Duodenal mucosa (tissue), 2 donors: ENCODE measurements around the gene MIB1.
A peak's percentile ranks its signal among the peaks of the same experiment; 100 is the strongest.

Experiments
- H3K27ac ChIP-seq: one replicate; pipeline ENCODE4 v1.7.0; 2013; ENCODE audit warnings: low read depth, low read length
- H3K27me3 ChIP-seq, 2 donors: one replicate each; pipeline ENCODE4 v1.7.0; 2013; ENCODE audit warnings: low read length in 2 of 2, control low read depth in 1 of 2; ENCODE audit not compliant: insufficient read depth in 2 of 2, control insufficient read depth in 1 of 2
- H3K36me3 ChIP-seq, 2 donors: one replicate each; pipeline ENCODE4 v1.7.0; 2013; ENCODE audit warnings: low read length in 2 of 2, control low read depth in 1 of 2; ENCODE audit not compliant: insufficient read depth in 2 of 2, control insufficient read depth in 1 of 2
- H3K4me1 ChIP-seq, 2 donors: one replicate each; pipeline ENCODE4 v1.7.0; 2013; ENCODE audit warnings: low read length in 2 of 2, control low read depth in 1 of 2; ENCODE audit not compliant: insufficient read depth in 2 of 2, control insufficient read depth in 1 of 2
- H3K4me3 ChIP-seq, 2 donors: one replicate each; pipeline ENCODE4 v1.7.0; 2013; ENCODE audit warnings: low read length in 2 of 2, low read depth in 1 of 2
- H3K9ac ChIP-seq, 2 donors: one replicate each; pipeline ENCODE4 v1.7.0; 2013; ENCODE audit warnings: low read length in 2 of 2, low read depth in 1 of 2
- H3K9me3 ChIP-seq, 2 donors: one replicate each; pipeline ENCODE4 v1.7.0; 2013; ENCODE audit warnings: low read length in 2 of 2, control low read depth in 1 of 2; ENCODE audit not compliant: control insufficient read depth in 1 of 2

MIB1 gene

GRCh38 chr18:21742315-21742687 lies 1.7 kb downstream of the MIB1 start:
- H3K36me3 ChIP-seq, result no peaks in the 10 kb centered on the region
- H3K9ac ChIP-seq, result peak overlapping the region in 1 of 2 donors; percentile 88
- no peak overlapping the region for H3K27ac ChIP-seq
- peak overlapping the region; percentile 83 to 85 for H3K4me3 ChIP-seq
- no peaks in the 10 kb centered on the region for H3K27me3 ChIP-seq
- no peaks in the 10 kb centered on the region for H3K9me3 ChIP-seq
- peaks cover 2 to 14% of the 10 kb centered on the region in 2 donors for H3K4me1 ChIP-seq

GRCh38 chr18:21743166-21743832 lies 2.7 kb downstream of the MIB1 start:
- Histone ChIP-seq H3K27me3 (no peaks in the 10 kb centered on the region), H3K4me3 (no peak overlapping the region), H3K36me3 (no peaks in the 10 kb centered on the region), H3K9me3 (no peaks in the 10 kb centered on the region), H3K4me1 (peaks cover 10 to 15% of the 10 kb centered on the region in 2 donors), H3K9ac (no peak overlapping the region), H3K27ac (no peak overlapping the region)

GRCh38 chr18:21745231-21745630 lies 4.6 kb downstream of the MIB1 start:
- Histone ChIP-seq H3K9me3 (no peaks in the 10 kb centered on the region), H3K9ac (no peak overlapping the region), H3K36me3 (no peaks in the 10 kb centered on the region), H3K27ac (no peak overlapping the region), H3K4me1 (peaks cover 9 to 10% of the 10 kb centered on the region in 2 donors), H3K4me3 (no peak overlapping the region), H3K27me3 (no peaks in the 10 kb centered on the region)

- no peaks in the 10 kb centered on the region for H3K9me3 ChIP-seq
- H3K27me3 ChIP-seq, result no peaks in the 10 kb centered on the region
- H3K4me3 ChIP-seq, result no peak overlapping the region
- no peaks in the 10 kb centered on the region for H3K36me3 ChIP-seq
- no peak overlapping the region for H3K27ac ChIP-seq
- no peak overlapping the region for H3K9ac ChIP-seq
- H3K4me1 ChIP-seq, result peaks cover 13 to 15% of the 10 kb centered on the region in 2 donors
Observed at GRCh38 chr18:21747268-21747667, 6.7 kb downstream of the MIB1 start.

- H3K4me1 ChIP-seq, result peaks cover 13 to 15% of the 10 kb centered on the region in 2 donors
- no peak overlapping the region for H3K9ac ChIP-seq
- no peaks in the 10 kb centered on the region for H3K27me3 ChIP-seq
- no peak overlapping the region for H3K27ac ChIP-seq
- H3K36me3 ChIP-seq, result no peaks in the 10 kb centered on the region
- no peaks in the 10 kb centered on the region for H3K9me3 ChIP-seq
- no peak overlapping the region for H3K4me3 ChIP-seq
Observed at GRCh38 chr18:21747764-21748693, 7.4 kb downstream of the MIB1 start.

- H3K4me1 ChIP-seq, result peaks cover 0 to 7% of the 10 kb centered on the region in 2 donors
- no peaks in the 10 kb centered on the region for H3K36me3 ChIP-seq
- H3K27me3 ChIP-seq, result no peaks in the 10 kb centered on the region
Observed at GRCh38 chr18:21757833-21758232, 17.2 kb downstream of the MIB1 start.

GRCh38 chr18:21759836-21760235 lies 19.2 kb downstream of the MIB1 start:
- Histone ChIP-seq H3K27me3 (no peaks in the 10 kb centered on the region), H3K9ac (no peak overlapping the region), H3K9me3 (no peaks in the 10 kb centered on the region), H3K4me1 (peaks cover 0 to 7% of the 10 kb centered on the region in 2 donors), H3K4me3 (no peak overlapping the region), H3K27ac (no peak overlapping the region), H3K36me3 (no peaks in the 10 kb centered on the region)

More at GRCh38 chr18:21757833-21758232, 17.2 kb downstream of the MIB1 start:
- Histone ChIP-seq H3K9me3 (no peaks in the 10 kb centered on the region), H3K9ac (no peak overlapping the region), H3K4me3 (no peak overlapping the region), H3K27ac (no peak overlapping the region)

GRCh38 chr18:21760321-21760720 lies 19.7 kb downstream of the MIB1 start:
- H3K9me3 ChIP-seq, result no peaks in the 10 kb centered on the region
- no peak overlapping the region for H3K4me3 ChIP-seq
- H3K9ac ChIP-seq, result no peak overlapping the region
- H3K27ac ChIP-seq, result no peak overlapping the region
- H3K27me3 ChIP-seq, result no peaks in the 10 kb centered on the region
- peaks cover 0 to 7% of the 10 kb centered on the region in 2 donors for H3K4me1 ChIP-seq
- H3K36me3 ChIP-seq, result no peaks in the 10 kb centered on the region

- H3K4me1 ChIP-seq, result peaks cover 0 to 7% of the 10 kb centered on the region in 2 donors
- no peaks in the 10 kb centered on the region for H3K9me3 ChIP-seq
- H3K27me3 ChIP-seq, result no peaks in the 10 kb centered on the region
- H3K36me3 ChIP-seq, result peaks cover 7 to 8% of the 10 kb centered on the region in 2 donors
- H3K27ac ChIP-seq, result no peak overlapping the region
- no peak overlapping the region for H3K4me3 ChIP-seq
- H3K9ac ChIP-seq, result no peak overlapping the region
Observed at GRCh38 chr18:21761471-21762115, 21.0 kb downstream of the MIB1 start.
